ENCODE data around the gene ORM1. TPM values are rescaled to one million over a fixed set of nuclear protein-coding genes. Genes with fewer than 3 reads are reported as not detected.

ORM1 gene
- total RNA-seq, 1 donor from 2014 or later, result not detected

GRCh38 chr9:114355821-114356220, 32.9 kb downstream of the ORM1 start:
- intact Hi-C loops (cut with DNase I), result no loop called here
- DNase-seq (ENCODE audit: low spot score), result no peak

GRCh38 chr9:114356792-114357191, 33.9 kb downstream of the ORM1 start:
- no peak for DNase-seq (ENCODE audit: low spot score)
- intact Hi-C loops (cut with DNase I), result no loop called here

GRCh38 chr9:114357360-114357759, 34.5 kb downstream of the ORM1 start:
- no peak for DNase-seq (ENCODE audit: low spot score)
- intact Hi-C loops (cut with DNase I), result no loop called here

DNA sequence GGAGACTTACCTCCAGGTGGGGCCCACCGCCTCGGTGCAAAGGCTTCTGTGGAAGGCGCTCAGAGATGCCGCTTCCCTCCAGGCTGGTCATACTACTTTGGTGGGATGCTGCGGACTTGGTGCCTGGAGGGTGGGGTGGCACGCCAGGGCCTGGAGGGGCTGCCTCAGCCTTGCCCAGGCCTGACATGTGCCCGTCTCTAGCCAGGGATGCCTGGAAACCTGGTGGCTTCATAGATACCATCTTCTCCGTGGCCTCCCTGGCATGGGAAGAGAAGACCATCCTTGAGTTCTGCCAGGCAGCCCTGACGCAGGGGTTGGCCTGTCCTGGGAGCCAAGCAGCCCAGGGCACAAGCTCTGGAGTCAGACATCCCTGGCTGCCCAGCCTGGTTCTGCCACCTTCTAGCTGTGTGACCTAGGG, 35.0 kb downstream of the ORM1 start:
- intact Hi-C loops (cut with DNase I), result no loop called here
- no peak for DNase-seq (ENCODE audit: low spot score)

- intact Hi-C loops (cut with DNase I), result no loop called here
- no peak for DNase-seq (ENCODE audit: low spot score)
Measured at GRCh38 chr9:114359801-114360200, 36.9 kb downstream of the ORM1 start.

DNA sequence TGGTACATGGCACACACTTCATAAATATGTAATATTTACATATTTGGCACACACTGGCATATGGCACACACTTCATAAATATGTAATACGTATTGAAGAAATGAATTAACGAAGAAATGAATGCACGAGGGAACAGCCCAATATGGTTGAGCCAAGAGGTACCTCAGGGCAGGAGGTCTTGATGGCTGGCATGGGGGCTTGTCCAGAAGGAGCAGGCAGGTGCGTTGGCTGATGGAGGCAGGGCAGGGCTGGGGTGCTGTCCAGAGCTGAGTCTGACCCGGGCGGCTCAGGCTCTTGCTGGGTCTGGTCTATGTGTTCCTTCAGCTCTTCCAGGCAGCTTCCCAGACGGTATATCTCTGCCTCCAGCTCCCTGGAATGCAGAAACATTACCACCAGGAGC, 38.6 kb downstream of the ORM1 start:
- intact Hi-C loops (cut with DNase I), result no loop called here
- DNase-seq (ENCODE audit: low spot score), result no peak

DNA sequence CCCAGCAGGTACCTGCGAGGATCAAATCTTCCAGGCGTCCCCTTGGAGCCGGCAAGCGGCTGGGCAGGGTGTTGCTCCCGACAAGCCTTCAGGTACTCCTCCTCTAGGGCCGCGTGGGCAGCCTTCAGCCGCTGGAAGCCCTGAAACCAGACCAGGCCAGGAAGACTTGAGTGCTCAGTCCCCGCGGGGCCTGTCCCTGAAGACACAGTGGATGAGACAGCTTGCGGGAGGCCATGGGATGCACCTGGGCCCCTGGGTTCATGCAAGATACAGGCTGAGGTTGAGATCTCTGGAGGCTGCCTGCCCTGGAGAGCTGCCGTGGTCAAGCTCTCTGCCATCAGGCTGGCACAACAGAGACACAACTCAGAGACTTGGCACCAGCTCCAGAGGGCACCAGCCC, 39.5 kb downstream of the ORM1 start:
- DNase-seq (ENCODE audit: low spot score), result no peak
- intact Hi-C loops (cut with DNase I), result no loop called here

- intact Hi-C loops (cut with DNase I), result no loop called here
- no peak for DNase-seq (ENCODE audit: low spot score)
Measured at GRCh38 chr9:114363424-114363823, 40.5 kb downstream of the ORM1 start.

GRCh38 chr9:114364134-114365041, 41.5 kb downstream of the ORM1 start:
- no peak for DNase-seq (ENCODE audit: low spot score)
- intact Hi-C loops (cut with DNase I), result no loop called here

DNA sequence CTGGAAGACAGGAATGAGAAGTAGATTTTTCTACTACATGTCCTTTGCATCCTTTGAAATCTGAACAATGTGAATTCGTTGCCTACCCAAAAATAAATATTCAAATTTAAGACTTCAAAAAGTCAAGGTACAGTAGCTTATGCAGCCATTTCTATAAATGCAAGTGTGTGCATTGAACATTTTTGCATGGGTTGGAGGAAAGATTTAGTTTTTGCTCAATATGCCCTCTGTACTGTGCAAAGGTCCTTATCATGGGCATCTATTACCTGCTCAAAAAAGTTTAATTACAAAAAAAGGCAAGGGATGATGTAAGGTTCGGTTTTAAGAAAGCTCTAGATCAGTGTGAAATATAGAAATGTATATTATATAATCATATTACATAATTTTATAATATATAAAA, 42.3 kb downstream of the ORM1 start:
- intact Hi-C loops (cut with DNase I), result no loop called here
- DNase-seq (ENCODE audit: low spot score), result no peak

- no peak for DNase-seq (ENCODE audit: low spot score)
- intact Hi-C loops (cut with DNase I), result no loop called here
Measured at GRCh38 chr9:114366334-114367128, 43.6 kb downstream of the ORM1 start.

- intact Hi-C loops (cut with DNase I), result no loop called here
- DNase-seq (ENCODE audit: low spot score), result no peak
Measured at GRCh38 chr9:114367366-114367765, 44.5 kb downstream of the ORM1 start.

DNA sequence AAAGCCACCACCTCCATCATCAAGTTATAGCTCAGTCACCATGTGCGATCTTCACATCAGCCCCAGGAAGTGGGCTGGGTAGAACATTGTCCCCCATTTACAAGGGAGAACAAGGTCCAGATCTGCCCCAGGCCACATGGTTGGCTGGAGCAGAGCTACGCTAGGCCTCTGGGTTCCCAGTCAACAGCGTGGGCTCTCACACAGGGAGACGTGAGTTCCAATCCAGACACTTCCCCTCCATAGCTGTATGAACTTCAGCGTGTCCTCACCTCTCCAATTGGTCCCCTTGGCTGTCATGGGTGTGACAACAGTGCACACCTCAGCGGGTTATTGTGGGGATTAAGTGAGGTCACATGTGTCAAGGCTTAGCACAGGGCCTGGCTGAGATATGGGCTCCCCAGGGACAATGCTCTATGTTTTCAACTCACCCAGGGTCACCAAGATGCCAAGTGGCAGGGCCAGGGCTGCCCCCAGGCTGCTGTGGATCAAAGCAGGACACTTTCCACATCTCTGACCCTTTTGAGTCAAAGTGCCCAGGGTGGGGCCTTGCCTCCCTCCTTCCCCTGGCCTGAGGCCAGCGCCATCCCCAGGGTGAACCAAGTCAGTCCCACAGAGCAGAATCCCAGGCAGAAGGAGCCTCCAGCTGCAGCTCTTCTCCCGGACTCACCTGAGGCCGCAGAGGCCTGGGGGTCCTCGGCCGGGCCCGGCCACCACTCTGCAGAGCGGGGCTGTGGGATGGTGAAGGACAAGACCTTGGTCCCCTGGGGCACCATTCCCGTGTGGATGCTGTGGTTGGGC, 45.1 kb downstream of the ORM1 start:
- intact Hi-C loops (cut with DNase I), result no loop called here
- DNase-seq (ENCODE audit: low spot score), result no peak

DNA sequence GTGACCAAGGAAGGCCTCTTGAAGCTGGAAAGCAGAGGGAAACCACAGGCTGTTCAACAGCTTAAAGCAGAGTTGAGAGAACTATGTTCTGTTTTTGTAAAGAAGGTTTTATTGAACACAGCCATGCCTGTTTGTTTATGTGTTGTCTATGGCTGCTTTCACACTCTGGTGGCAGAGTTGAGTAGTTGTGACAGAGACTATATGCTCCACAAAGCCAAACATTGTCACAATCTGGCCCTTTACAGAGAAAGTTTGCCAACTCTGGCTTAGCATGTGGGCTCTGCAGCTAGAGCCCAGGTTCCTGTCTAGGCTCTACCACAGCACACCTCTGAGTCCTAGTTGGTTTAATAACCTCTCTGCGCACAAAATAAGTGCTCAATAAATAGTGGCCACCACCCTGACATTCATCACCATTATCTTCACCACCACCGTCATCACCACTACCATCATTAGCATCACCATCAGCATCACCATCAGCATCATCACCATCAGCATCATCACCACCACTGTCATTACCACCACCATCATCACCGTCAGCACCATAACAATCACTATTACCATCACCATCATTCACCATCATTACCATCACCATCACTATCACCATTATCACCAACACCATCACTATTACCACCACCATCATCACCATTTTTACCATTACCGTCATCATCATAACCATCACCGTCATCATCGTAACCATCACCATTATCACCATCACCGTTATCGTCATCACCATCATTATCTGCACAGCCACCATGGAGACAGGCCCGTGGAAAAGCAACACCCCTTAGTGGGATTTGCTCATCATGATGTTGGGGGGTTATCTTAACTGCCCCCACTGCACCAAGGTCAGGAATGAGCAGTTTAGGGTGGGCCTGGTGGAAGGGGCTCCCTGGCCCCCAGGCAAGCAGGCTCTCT, 46.6 kb downstream of the ORM1 start:
- intact Hi-C loops (cut with DNase I), result no loop called here
- DNase-seq (ENCODE audit: low spot score), result no peak

GRCh38 chr9:114370251-114370967, 47.5 kb downstream of the ORM1 start:
- no peak for DNase-seq (ENCODE audit: low spot score)
- intact Hi-C loops (cut with DNase I), result no loop called here

DNA sequence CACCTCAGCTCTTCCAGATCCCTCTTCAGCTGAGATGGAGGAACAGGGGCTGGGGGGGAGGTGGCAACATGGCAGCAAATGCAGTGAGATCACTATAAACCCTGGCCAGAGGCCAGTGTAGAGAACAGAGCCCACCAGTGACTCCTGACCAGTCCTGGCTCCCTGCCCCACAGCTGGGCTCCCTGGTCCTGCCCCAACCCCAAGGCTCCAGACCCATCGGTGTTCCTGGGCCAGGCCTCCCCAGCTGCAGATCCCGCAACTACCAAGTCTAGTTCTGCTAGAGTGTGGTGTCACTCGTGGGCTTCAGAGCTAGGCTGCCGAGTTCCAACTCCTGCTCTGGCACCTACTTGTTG, 48.0 kb downstream of the ORM1 start:
- no peak for DNase-seq (ENCODE audit: low spot score)
- intact Hi-C loops (cut with DNase I), result no loop called here

DNA sequence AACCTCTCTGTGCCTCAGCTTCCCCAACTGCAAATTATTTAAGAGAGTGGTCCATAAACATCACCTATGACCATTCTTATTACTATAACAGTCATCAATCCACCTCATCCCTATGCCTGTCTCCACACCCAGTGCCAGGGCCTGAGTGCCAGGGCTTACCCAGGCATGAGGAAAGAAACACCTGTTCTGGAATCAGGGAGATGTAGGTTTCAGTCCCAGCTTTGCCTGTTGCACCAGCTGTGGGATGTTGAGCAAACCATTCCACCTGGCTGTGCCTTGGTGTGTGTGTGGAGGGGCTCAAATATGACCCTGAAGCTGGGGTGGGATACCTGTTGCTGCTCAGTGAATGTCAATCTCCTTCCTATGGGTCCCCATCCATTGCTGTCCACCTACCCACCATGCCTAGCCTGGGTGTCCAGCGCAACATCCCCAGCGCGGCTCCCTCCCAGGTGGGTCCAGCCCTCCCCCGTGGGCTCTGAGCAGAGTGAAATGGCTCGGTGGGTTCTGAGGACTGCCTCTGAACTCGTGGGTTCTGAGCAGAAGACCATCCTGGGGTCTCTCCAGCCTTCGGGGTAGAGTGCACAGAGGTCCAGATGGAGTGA, 48.5 kb downstream of the ORM1 start:
- intact Hi-C loops (cut with DNase I), result no loop called here
- no peak for DNase-seq (ENCODE audit: low spot score)

Measured in cardiac septum (tissue), 1 donor.